Measurements from ENCODE around the gene MPO. TPM values are rescaled to one million over a fixed set of nuclear protein-coding genes. Genes with fewer than 3 reads are reported as not detected.
A peak's percentile ranks its signal among the peaks of the same experiment; 100 is the strongest.

MPO gene
- total RNA-seq, 1 experiment from 2014 or later: not detected

DNA sequence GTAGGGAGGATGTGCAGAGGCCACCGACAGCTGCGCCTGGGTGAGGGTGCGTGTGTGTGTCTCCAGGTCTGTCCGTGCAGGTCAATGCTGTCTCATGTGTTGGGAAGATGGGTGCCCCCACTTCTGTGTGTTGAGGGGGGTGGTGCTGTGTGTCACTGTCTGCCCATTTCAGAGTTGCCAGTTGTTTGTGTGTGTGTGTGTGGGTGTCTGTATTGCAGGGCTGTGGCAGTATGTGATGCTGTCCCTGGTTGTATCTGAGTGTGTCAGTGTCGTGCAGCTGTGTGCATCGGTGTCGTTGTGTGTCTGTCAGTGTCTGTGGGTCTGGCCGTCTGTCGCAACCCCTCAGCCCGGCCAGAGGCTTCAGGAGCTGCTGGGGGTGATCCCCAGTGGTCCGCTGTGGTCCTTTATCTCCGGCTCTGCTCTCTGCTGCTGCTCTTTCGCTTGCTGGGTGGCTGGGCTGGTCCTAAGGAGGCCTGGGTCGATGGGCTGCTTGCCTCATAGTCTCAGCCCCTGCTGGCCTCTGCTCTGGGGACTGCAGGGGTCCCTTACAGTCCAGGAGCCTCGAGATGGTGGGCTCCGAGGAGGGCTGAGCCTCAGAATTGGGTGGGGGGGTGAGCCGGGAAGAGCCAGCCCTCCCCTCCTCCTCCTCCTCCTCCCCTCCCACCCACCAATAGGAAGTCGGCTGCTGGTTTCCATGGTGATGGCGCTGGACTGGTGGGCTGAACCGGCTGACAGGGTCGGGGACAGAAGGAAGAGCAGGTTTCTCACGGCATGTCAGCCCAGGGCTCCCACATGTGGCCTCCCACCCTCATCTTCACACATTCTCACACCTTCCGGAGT, 47.7 kb upstream of the MPO start, which contains the start of gene TSPOAP1 (continued):
- TF ChIP-seq, protein P1, sequence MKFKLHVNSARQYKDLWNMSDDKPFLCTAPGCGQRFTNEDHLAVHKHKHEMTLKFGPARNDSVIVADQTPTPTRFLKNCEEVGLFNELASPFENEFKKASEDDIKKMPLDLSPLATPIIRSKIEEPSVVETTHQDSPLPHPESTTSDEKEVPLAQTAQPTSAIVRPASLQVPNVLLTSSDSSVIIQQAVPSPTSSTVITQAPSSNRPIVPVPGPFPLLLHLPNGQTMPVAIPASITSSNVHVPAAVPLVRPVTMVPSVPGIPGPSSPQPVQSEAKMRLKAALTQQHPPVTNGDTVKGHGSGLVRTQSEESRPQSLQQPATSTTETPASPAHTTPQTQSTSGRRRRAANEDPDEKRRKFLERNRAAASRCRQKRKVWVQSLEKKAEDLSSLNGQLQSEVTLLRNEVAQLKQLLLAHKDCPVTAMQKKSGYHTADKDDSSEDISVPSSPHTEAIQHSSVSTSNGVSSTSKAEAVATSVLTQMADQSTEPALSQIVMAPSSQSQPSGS (CRISPR knock-in tag; IDR thresholded peaks at IDR 0.05; ENCODE audit: borderline replicate concordance, low read depth): no peak
- no peak for TF ChIP-seq NFATC4 (CRISPR knock-in tag; IDR thresholded peaks at IDR 0.05)
- TF ChIP-seq FOXJ3 (CRISPR knock-in tag; IDR thresholded peaks at IDR 0.05; ENCODE audit: borderline replicate concordance): no peak

DNA sequence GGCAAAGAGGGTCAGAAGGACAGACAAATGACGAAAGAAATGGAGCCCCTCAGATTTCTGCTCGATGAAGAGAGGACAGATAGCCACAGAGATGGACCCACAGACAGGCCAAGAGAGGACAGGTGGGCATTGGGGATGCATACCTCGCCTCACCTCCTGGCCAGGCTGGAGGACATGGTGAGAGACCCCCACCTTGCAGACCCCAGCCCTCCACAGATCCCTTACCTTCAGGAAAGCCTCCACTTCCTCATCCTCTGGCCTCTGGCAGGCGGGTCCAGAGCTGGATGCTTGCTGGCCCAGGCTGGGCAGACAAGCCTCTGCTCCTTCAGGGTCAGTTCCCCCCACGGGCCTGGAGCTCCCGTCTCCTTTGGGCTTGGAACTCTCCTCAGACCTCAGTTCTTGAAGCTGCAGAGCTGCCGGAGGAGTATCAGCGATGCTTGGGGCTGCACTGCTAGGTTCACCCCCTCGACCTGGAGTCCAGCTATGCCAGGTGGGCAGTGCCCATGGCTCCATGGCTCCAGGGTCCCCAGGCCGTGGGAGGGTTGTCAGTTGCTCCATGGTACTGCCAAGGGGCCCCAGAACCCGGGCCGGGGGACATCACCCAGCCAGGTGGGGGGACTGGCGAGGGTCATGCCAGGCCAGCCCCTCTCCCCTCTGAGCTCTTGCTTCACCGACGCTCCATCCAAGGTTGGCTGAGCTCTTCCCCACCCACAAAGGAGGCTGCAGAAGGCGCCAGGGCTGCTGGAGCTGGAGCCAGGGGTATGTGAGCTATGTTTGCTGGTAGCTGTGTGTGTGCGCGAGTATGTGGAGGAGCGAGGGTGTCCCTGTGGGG, 46.8 kb upstream of the MPO start:
- DNase-seq (ENCODE audit: low spot score) (no peak), ATAC-seq (no peak)
- H3K4me3 Mint-ChIP-seq: no peak overlapping the region
- ChIA-PET CTCF (interaction anchor here (0.6 to 4.1 kb wide), 5 partner anchors 10 to 124 kb away, joined by 3 to 36 read pairs (median 23); partner anchors contain the start of gene SUPT4H1), POLR2A (interaction anchor here (1.1 to 1.7 kb wide), 2 partner anchors 9 to 10 kb away, joined by 5 read pairs; no protein-coding TSS in a partner anchor)
- no peak overlapping the region for H3K27ac Mint-ChIP-seq
- TF ChIP-seq EMX1 (CRISPR knock-in tag; IDR thresholded peaks at IDR 0.05): no peak
- TF ChIP-seq NR1H2 (CRISPR knock-in tag; IDR thresholded peaks at IDR 0.05): no peak
- TF ChIP-seq SP1 (CRISPR knock-in tag; conservative IDR thresholded peaks at IDR 0.05): no peak
- TF ChIP-seq NFYB (CRISPR knock-in tag; conservative IDR thresholded peaks at IDR 0.05; ENCODE audit: low read depth): no peak
- TF ChIP-seq NFE2L1 (CRISPR knock-in tag; IDR thresholded peaks at IDR 0.05): no peak
- peaks cover 26% of the 10 kb centered on the region for H3K27me3 Mint-ChIP-seq (ENCODE audit: low read depth)
- no peaks in the 10 kb centered on the region for H3K9me3 Mint-ChIP-seq
- H3K4me1 Mint-ChIP-seq: peaks cover 62% of the 10 kb centered on the region
- H3K36me3 Mint-ChIP-seq: no peaks in the 10 kb centered on the region

DNA sequence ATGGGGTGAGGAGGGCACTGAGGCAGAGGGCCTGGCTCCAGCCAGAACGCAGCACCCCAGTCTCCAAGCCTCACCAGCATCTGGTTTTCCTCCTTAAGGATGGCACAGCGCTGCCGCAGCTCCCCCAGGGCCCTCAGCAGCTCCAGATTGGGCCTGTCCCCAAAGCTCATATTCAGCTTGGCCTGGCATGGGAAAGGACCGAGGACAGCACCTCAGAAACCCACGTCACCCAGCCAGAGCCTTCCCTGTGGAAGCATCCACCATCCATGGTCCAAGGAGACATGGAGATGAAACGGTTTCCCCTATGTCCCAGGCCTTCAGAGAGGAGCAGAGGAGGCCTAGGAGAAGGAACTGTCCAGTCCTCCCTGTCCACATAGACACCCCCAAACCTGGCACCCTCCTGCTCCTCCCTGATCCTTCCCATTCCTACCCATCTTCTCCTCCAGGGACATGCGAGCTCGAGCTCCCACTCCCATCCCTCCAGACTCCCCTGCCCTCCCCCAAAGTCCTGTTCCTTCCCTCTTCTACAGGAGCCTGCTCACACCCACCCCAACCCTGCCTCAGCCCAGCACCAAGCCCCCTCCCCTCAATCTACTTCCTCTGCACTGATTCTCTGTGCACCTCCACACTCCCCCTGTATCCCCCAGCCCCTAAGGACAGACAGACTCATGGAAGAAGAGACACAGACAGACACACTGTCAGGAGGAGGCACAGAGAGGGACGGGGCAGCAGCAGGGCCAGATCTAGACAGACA, 46.1 kb upstream of the MPO start:
- Mint-ChIP-seq H3K27ac (no peak overlapping the region), H3K27me3 (ENCODE audit: low read depth) (peaks cover 34% of the 10 kb centered on the region), H3K4me3 (peak overlapping the region; percentile 14; the same call in 1 of the 2 replicates), H3K36me3 (no peaks in the 10 kb centered on the region), H3K4me1 (peaks cover 57% of the 10 kb centered on the region), H3K9me3 (no peaks in the 10 kb centered on the region)
- TF ChIP-seq NR3C1 (CRISPR knock-in tag; conservative IDR thresholded peaks at IDR 0.05; ENCODE audit: low read depth): no peak
- CTCF ChIA-PET: interaction anchor here (1.4 to 4.1 kb wide), 7 partner anchors 9 to 90 kb away, joined by 6 to 36 read pairs (median 18); partner anchors contain the start of genes RNF43 and SUPT4H1
- DNase-seq (ENCODE audit: low spot score) (no peak), ATAC-seq (no peak)
- POLR2A ChIA-PET: interaction anchor here (0.8 to 1.8 kb wide), 4 partner anchors 10 to 59 kb away, joined by 3 to 9 read pairs (median 5); no protein-coding TSS in a partner anchor

DNA sequence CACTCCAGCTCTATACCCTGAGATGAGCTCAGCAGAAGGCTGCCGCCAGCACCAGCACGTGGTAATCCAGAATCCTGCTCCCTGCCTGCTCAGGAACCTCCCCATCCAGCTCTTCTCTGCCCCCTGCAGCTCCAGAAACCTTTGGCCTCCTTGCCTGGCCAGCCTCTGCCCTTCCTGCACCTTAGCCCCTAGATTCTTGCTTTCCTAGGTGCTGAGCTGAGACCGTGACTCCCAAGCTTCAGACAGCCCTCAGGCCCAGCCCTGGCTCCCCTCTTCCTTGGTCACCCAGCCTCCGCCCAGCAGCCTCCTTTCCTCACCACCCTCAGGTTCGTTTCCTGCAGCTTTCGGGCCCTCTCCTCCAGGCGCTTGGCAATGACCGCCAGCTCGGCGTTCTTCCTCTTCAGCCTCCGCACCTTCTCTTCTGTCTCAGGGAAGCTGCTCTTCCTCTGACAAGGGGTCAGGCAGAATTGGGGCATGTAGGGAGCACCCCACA, 45.3 kb upstream of the MPO start:
- ATAC-seq: no peak
- no peak for DNase-seq (ENCODE audit: low spot score)
- ChIA-PET POLR2A (interaction anchor here (0.8 to 2.0 kb wide), 4 partner anchors 12 to 91 kb away, joined by 3 to 9 read pairs (median 4); partner anchors contain the start of gene RNF43), CTCF (interaction anchor here (1.1 to 4.1 kb wide), 9 partner anchors 8 to 91 kb away, joined by 3 to 36 read pairs (median 9); partner anchors contain the start of genes RNF43 and SUPT4H1)
- H3K4me1 Mint-ChIP-seq: peaks cover 50% of the 10 kb centered on the region
- no peak overlapping the region for H3K27ac Mint-ChIP-seq
- H3K9me3 Mint-ChIP-seq: no peaks in the 10 kb centered on the region
- H3K27me3 Mint-ChIP-seq (ENCODE audit: low read depth): peaks cover 40% of the 10 kb centered on the region
- peak overlapping the region; percentile 14; the same call in 1 of the 2 replicates for H3K4me3 Mint-ChIP-seq
- 0 out of 2 replicates have a peak, but pooled peaks cover 3% of the 10 kb centered on the region for H3K36me3 Mint-ChIP-seq
- TF ChIP-seq ZNF396 (CRISPR knock-in tag; IDR thresholded peaks at IDR 0.05; ENCODE audit: borderline replicate concordance) (no peak), NR3C1 (CRISPR knock-in tag; conservative IDR thresholded peaks at IDR 0.05; ENCODE audit: low read depth) (no peak), MYBL2 (CRISPR knock-in tag; IDR thresholded peaks at IDR 0.05) (no peak), ZNF671 (CRISPR knock-in tag; IDR thresholded peaks at IDR 0.05) (no peak), SP1 (CRISPR knock-in tag; conservative IDR thresholded peaks at IDR 0.05) (no peak), MXD4 (CRISPR knock-in tag; IDR thresholded peaks at IDR 0.05; ENCODE audit: borderline replicate concordance) (no peak), FOXJ3 (CRISPR knock-in tag; IDR thresholded peaks at IDR 0.05; ENCODE audit: borderline replicate concordance) (no peak), NR1H2 (CRISPR knock-in tag; IDR thresholded peaks at IDR 0.05) (no peak), ZNF121 (CRISPR knock-in tag; IDR thresholded peaks at IDR 0.05) (no peak)
- TF ChIP-seq, protein P2, sequence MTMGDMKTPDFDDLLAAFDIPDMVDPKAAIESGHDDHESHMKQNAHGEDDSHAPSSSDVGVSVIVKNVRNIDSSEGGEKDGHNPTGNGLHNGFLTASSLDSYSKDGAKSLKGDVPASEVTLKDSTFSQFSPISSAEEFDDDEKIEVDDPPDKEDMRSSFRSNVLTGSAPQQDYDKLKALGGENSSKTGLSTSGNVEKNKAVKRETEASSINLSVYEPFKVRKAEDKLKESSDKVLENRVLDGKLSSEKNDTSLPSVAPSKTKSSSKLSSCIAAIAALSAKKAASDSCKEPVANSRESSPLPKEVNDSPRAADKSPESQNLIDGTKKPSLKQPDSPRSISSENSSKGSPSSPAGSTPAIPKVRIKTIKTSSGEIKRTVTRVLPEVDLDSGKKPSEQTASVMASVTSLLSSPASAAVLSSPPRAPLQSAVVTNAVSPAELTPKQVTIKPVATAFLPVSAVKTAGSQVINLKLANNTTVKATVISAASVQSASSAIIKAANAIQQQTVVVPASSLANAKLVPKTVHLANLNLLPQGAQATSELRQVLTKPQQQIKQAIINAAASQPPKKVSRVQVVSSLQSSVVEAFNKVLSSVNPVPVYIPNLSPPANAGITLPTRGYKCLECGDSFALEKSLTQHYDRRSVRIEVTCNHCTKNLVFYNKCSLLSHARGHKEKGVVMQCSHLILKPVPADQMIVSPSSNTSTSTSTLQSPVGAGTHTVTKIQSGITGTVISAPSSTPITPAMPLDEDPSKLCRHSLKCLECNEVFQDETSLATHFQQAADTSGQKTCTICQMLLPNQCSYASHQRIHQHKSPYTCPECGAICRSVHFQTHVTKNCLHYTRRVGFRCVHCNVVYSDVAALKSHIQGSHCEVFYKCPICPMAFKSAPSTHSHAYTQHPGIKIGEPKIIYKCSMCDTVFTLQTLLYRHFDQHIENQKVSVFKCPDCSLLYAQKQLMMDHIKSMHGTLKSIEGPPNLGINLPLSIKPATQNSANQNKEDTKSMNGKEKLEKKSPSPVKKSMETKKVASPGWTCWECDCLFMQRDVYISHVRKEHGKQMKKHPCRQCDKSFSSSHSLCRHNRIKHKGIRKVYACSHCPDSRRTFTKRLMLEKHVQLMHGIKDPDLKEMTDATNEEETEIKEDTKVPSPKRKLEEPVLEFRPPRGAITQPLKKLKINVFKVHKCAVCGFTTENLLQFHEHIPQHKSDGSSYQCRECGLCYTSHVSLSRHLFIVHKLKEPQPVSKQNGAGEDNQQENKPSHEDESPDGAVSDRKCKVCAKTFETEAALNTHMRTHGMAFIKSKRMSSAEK (CRISPR knock-in tag; IDR thresholded peaks at IDR 0.05; ENCODE audit: borderline replicate concordance): no peak
- TF ChIP-seq, protein P3, sequence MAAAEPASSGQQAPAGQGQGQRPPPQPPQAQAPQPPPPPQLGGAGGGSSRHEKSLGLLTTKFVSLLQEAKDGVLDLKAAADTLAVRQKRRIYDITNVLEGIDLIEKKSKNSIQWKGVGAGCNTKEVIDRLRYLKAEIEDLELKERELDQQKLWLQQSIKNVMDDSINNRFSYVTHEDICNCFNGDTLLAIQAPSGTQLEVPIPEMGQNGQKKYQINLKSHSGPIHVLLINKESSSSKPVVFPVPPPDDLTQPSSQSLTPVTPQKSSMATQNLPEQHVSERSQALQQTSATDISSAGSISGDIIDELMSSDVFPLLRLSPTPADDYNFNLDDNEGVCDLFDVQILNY (CRISPR knock-in tag; IDR thresholded peaks at IDR 0.05): no peak
- TF ChIP-seq, protein P4, sequence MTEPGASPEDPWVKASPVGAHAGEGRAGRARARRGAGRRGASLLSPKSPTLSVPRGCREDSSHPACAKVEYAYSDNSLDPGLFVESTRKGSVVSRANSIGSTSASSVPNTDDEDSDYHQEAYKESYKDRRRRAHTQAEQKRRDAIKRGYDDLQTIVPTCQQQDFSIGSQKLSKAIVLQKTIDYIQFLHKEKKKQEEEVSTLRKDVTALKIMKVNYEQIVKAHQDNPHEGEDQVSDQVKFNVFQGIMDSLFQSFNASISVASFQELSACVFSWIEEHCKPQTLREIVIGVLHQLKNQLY (CRISPR knock-in tag; IDR thresholded peaks at IDR 0.05): no peak
